Calu3 (cell line): ENCODE measurements around the gene LGMN. TPM values are rescaled to one million over a fixed set of nuclear protein-coding genes. Genes with fewer than 3 reads are reported as not detected.

Experiments used
- BruUV-seq: library from RNA; stranded (reverse); fragments of 400-500 nt; replicated peaks from 2 replicates; lab custom pipeline; 2021; lab: Mats Ljungman, UMichigan
- CTCF ChIA-PET: fragments of 300-600 bp; sonication (Branson Sonifier 250); formaldehyde crosslinking; loops from one replicate; lab custom pipeline; 2022; ENCODE audit warnings: antibody characterized with exemption; lab: Charles Lee
- DNase-seq: peaks from one replicate; pipeline ENCODE4 v3.0.0; 2022
- H3K27ac Mint-ChIP-seq: one replicate; pipeline ENCODE4 v1.8.0; 2022; ENCODE audit warnings: mixed read lengths; ENCODE audit not compliant: unreplicated experiment
- H3K27me3 Mint-ChIP-seq: one replicate; pipeline ENCODE4 v1.8.0; 2022; ENCODE audit warnings: mixed read lengths; ENCODE audit not compliant: unreplicated experiment
- H3K36me3 Mint-ChIP-seq: one replicate; pipeline ENCODE4 v1.8.0; 2022; ENCODE audit warnings: mild to moderate bottlenecking, moderate library complexity, mixed read lengths; ENCODE audit not compliant: insufficient read depth, unreplicated experiment
- H3K4me1 Mint-ChIP-seq: one replicate; pipeline ENCODE4 v1.8.0; 2022; ENCODE audit warnings: mild to moderate bottlenecking, low read depth, mixed read lengths; ENCODE audit not compliant: unreplicated experiment
- H3K4me3 Mint-ChIP-seq: one replicate; pipeline ENCODE4 v1.8.0; 2022; ENCODE audit warnings: mild to moderate bottlenecking, low read depth, moderate library complexity, mixed read lengths; ENCODE audit not compliant: unreplicated experiment
- H3K9me3 Mint-ChIP-seq: one replicate; pipeline ENCODE4 v1.8.0; 2022; ENCODE audit warnings: low read depth, mixed read lengths; ENCODE audit not compliant: unreplicated experiment
- CTCF ChIP-seq: fragments of 200-600 bp; IDR thresholded peaks from one replicate; pipeline ENCODE4 v1.8.0; 2022; ENCODE audit warnings: antibody characterized with exemption; ENCODE audit not compliant: unreplicated experiment
- intact Hi-C: fragments of 100-400 bp; cut with micrococcal nuclease; formaldehyde crosslinking; loops from one replicate; pipeline ENCODE4 v1.10.0; 2022; ENCODE audit not compliant: unreplicated experiment
- total RNA-seq: library from RNA; stranded (reverse); gene quantifications from 2 replicates; pipeline ENCODE4 v1.2.3, GENCODE V29; 2022

The LGMN gene
- total RNA-seq, 1 experiment from 2014 or later, result 64.9 TPM

- no peak overlapping the region for H3K27ac Mint-ChIP-seq
- H3K27me3 Mint-ChIP-seq, result no peaks in the 10 kb centered on the region
- intact Hi-C loops, result no loop called here
- CTCF ChIA-PET, result no interaction called here
- DNase-seq, result no peak
- no peaks in the 10 kb centered on the region for H3K36me3 Mint-ChIP-seq
- H3K9me3 Mint-ChIP-seq, result no peaks in the 10 kb centered on the region
- H3K4me1 Mint-ChIP-seq, result no peaks in the 10 kb centered on the region
- no peak overlapping the region for H3K4me3 Mint-ChIP-seq
- BruUV-seq, result no TSS peak
- no peak for TF ChIP-seq CTCF
These were observed 82.7 kb downstream of the LGMN start for GRCh38 chr14:92665661-92666110.

GRCh38 chr14:92663049-92663448, 85.4 kb downstream of the LGMN start:
- TF ChIP-seq CTCF, result no peak
- Mint-ChIP-seq H3K27ac (no peak overlapping the region), H3K27me3 (no peaks in the 10 kb centered on the region), H3K4me3 (no peak overlapping the region), H3K36me3 (no peaks in the 10 kb centered on the region), H3K4me1 (no peaks in the 10 kb centered on the region), H3K9me3 (no peaks in the 10 kb centered on the region)
- intact Hi-C loops, result no loop called here
- no peak for DNase-seq
- BruUV-seq, result no TSS peak
- CTCF ChIA-PET, result no interaction called here

GRCh38 chr14:92660571-92660970, 87.9 kb downstream of the LGMN start:
- peaks cover 5% of the 10 kb centered on the region for H3K36me3 Mint-ChIP-seq
- BruUV-seq, result no TSS peak
- H3K27ac Mint-ChIP-seq, result no peak overlapping the region
- H3K9me3 Mint-ChIP-seq, result no peaks in the 10 kb centered on the region
- DNase-seq, result no peak
- no peaks in the 10 kb centered on the region for H3K27me3 Mint-ChIP-seq
- CTCF ChIA-PET, result no interaction called here
- H3K4me1 Mint-ChIP-seq, result no peaks in the 10 kb centered on the region
- TF ChIP-seq CTCF, result no peak
- intact Hi-C loops, result no loop called here
- H3K4me3 Mint-ChIP-seq, result no peak overlapping the region

- H3K36me3 Mint-ChIP-seq, result peaks cover 5% of the 10 kb centered on the region
- H3K27me3 Mint-ChIP-seq, result no peaks in the 10 kb centered on the region
- TF ChIP-seq CTCF, result no peak
- CTCF ChIA-PET, result no interaction called here
- H3K9me3 Mint-ChIP-seq, result no peaks in the 10 kb centered on the region
- no peak for DNase-seq
- no TSS peak for BruUV-seq
- H3K27ac Mint-ChIP-seq, result no peak overlapping the region
- intact Hi-C loops, result no loop called here
- no peaks in the 10 kb centered on the region for H3K4me1 Mint-ChIP-seq
- no peak overlapping the region for H3K4me3 Mint-ChIP-seq
These were observed 88.5 kb downstream of the LGMN start for GRCh38 chr14:92659765-92660561.
